Esophagus muscularis mucosa (tissue), 4 donors: ENCODE measurements around the gene MASP1. TPM values are rescaled to one million over a fixed set of nuclear protein-coding genes. Genes with fewer than 3 reads are reported as not detected.

Experiments
- DNase-seq: peaks from one replicate; pipeline ENCODE4 v3.0.0-alpha.2; 2017; ENCODE audit errors: extremely low spot score
- H3K27ac ChIP-seq, 4 donors: fragments of 200-600 bp; sonication (generic); replicated peaks in 1 of 4; 1 replicate in 3 of 4; 2 replicates in 1 of 4; pipeline ENCODE4 v1.5.1; 2016 to 2019; ENCODE audit warnings: mild to moderate bottlenecking in 1 of 4
- H3K27me3 ChIP-seq, 4 donors: fragments of 200-600 bp; sonication (generic); one replicate each; pipeline versions ENCODE4 v1.5.1 to v1.6.0; 2016 to 2019
- H3K36me3 ChIP-seq, 4 donors: fragments of 200-600 bp; sonication (generic); one replicate each; pipeline ENCODE4 v1.5.1; 2016 to 2019
- H3K4me1 ChIP-seq, 4 donors: fragments of 200-600 bp; sonication (generic); one replicate each; pipeline ENCODE4 v1.5.1; 2016 to 2019
- H3K4me3 ChIP-seq, 4 donors: fragments of 200-600 bp; sonication (generic); 1 replicate in 2 of 4; 2 replicates in 2 of 4; pipeline ENCODE4 v1.5.1; 2016 to 2019; ENCODE audit warnings: mild to moderate bottlenecking in 4 of 4, moderate library complexity in 1 of 4
- H3K9me3 ChIP-seq, 4 donors: fragments of 200-600 bp; sonication (generic); 1 replicate in 3 of 4; 2 replicates in 1 of 4; pipeline ENCODE4 v1.5.1; 2016 to 2019
- CTCF ChIP-seq, 3 experiments: fragments of 200-600 bp in 2 of 3; fragments of 450-650 bp in 1 of 3; sonication (generic) in 2 of 3; IDR thresholded peaks; one replicate each; pipeline ENCODE4 v1.5.1; 2017 to 2019; ENCODE audit warnings: antibody characterized with exemption in 3 of 3, mild to moderate bottlenecking in 2 of 3, moderate library complexity in 1 of 3
- EP300 ChIP-seq: sonication (generic); formaldehyde crosslinking; IDR thresholded peaks from one replicate; pipeline ENCODE4 v1.6.1; 2017; ENCODE audit warnings: antibody characterized with exemption
- POLR2A ChIP-seq: fragments of 450-650 bp; IDR thresholded peaks from one replicate; pipeline ENCODE4 v1.6.1; 2017; ENCODE audit warnings: antibody characterized with exemption, moderate library complexity, mild to moderate bottlenecking, low read depth
- POLR2AphosphoS5 ChIP-seq, 2 donors: sonication (generic); formaldehyde crosslinking; IDR thresholded peaks; one replicate each; pipeline ENCODE4 v1.6.1; 2017; ENCODE audit warnings: antibody characterized with exemption in 2 of 2
- WGBS: methylation state at CpG from one replicate; pipeline ENCODE4 v1.1.5; 2018; 5-methylcytosine and 5-hydroxymethylcytosine counted together
- intact Hi-C: fragments of 100-400 bp; cut with DNase I; formaldehyde crosslinking; loops from one replicate; pipeline ENCODE4 v1.15.1; 2023
- total RNA-seq, 4 donors: library from RNA; depleted of rRNA; stranded (reverse); fragments of >200 nt; gene quantifications; one replicate each; pipeline versions ENCODE4 v1.1.0 to v1.2.1, GENCODE V29; 2016

The MASP1 gene
- total RNA-seq, 4 donors from 2014 or later: 0.66 to 3.5 (median 2.1) TPM

- TF ChIP-seq POLR2A (no peak), EP300 (no peak), POLR2AphosphoS5 (IDR thresholded peaks at IDR 0.05) (no peak), CTCF (IDR thresholded peaks at IDR 0.05) (no peak)
- H3K4me1 ChIP-seq: peaks cover 5 to 31% (median 28%) of the 10 kb centered on the region in 4 donors
- intact Hi-C loops: no loop called here
- 86% methylated on average over 5 of the region's 5 CpGs for WGBS
- DNase-seq: no peak
- no peak overlapping the region for H3K27ac ChIP-seq
- no peaks in the 10 kb centered on the region for H3K9me3 ChIP-seq
- H3K4me3 ChIP-seq: no peak overlapping the region
- no peaks in the 10 kb centered on the region for H3K27me3 ChIP-seq
- H3K36me3 ChIP-seq: peaks cover 0 to 7% (median 0%) of the 10 kb centered on the region in 4 donors
Measured at GRCh38 chr3:187286467-187287059, 5.0 kb downstream of the MASP1 start.

- 59% methylated on average over 4 of the region's 4 CpGs for WGBS
- intact Hi-C loops: no loop called here
- Histone ChIP-seq H3K36me3 (peaks cover 0 to 7% (median 0%) of the 10 kb centered on the region in 4 donors), H3K9me3 (no peaks in the 10 kb centered on the region), H3K27me3 (no peaks in the 10 kb centered on the region), H3K27ac (no peak overlapping the region), H3K4me1 (no peaks in the 10 kb centered on the region), H3K4me3 (no peak overlapping the region)
- no peak for DNase-seq
- no peak for TF ChIP-seq EP300
- TF ChIP-seq CTCF (IDR thresholded peaks at IDR 0.05): no peak
- TF ChIP-seq POLR2A: no peak
- no peak for TF ChIP-seq POLR2AphosphoS5 (IDR thresholded peaks at IDR 0.05)
Measured at GRCh38 chr3:187281191-187281714, 10.3 kb downstream of the MASP1 start.

- DNase-seq: no peak
- Histone ChIP-seq H3K27me3 (no peaks in the 10 kb centered on the region), H3K27ac (no peak overlapping the region), H3K4me3 (no peak overlapping the region), H3K9me3 (no peaks in the 10 kb centered on the region), H3K4me1 (no peaks in the 10 kb centered on the region), H3K36me3 (peaks cover 0 to 7% (median 0%) of the 10 kb centered on the region in 4 donors)
- TF ChIP-seq POLR2A: no peak
- no peak for TF ChIP-seq POLR2AphosphoS5 (IDR thresholded peaks at IDR 0.05)
- no peak for TF ChIP-seq CTCF (IDR thresholded peaks at IDR 0.05)
- no peak for TF ChIP-seq EP300
- 87% methylated on average over 1 of the region's 1 CpG for WGBS
- intact Hi-C loops: no loop called here
Measured at GRCh38 chr3:187280644-187281043, 10.9 kb downstream of the MASP1 start.

- no peaks in the 10 kb centered on the region for H3K27me3 ChIP-seq
Measured at GRCh38 chr3:187277129-187277462, 14.4 kb downstream of the MASP1 start.

More at GRCh38 chr3:187277129-187277462, 14.4 kb downstream of the MASP1 start:
- Histone ChIP-seq H3K9me3 (no peaks in the 10 kb centered on the region), H3K36me3 (no peaks in the 10 kb centered on the region), H3K27ac (no peak overlapping the region), H3K4me3 (no peak overlapping the region), H3K4me1 (no peaks in the 10 kb centered on the region)
- DNase-seq: no peak
- WGBS: 91% methylated on average over 1 of the region's 1 CpG
- intact Hi-C loops: no loop called here
- TF ChIP-seq POLR2AphosphoS5 (IDR thresholded peaks at IDR 0.05) (no peak), CTCF (IDR thresholded peaks at IDR 0.05) (no peak), EP300 (no peak), POLR2A (no peak)
